ENCODE data around the gene TMC1. TPM values are rescaled to one million over a fixed set of nuclear protein-coding genes. Genes with fewer than 3 reads are reported as not detected.

The TMC1 gene
- total and polyA plus RNA-seq, 2 of the 13 experiments (the other 11 are each of a cell fraction or from before 2014, with no cell fraction given): 0.02 to 0.03 TPM

DNA sequence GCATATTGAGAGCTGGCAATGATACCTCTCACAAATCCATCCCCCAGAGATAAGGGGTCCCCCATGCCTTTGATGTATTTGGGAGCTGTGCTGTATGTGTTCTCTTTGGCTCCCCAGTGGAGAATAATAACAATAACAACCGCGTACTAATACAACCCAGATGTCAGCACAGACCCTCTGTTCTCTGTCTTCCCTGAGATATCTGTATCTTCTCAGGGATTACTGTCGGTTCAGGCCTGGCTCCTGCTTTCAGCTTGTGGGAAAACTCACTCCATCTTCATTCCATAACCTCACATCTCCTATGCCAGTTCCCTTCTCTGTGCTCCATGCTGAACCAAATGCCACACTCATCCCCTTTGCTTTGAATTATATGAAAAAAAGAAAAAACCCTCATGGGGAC, 76.2 kb downstream of the TMC1 start (continued):
- TF ChIP-seq ZNF879 (CRISPR knock-in tag; IDR thresholded peaks at IDR 0.05) (no peak), CENPT (CRISPR knock-in tag; IDR thresholded peaks at IDR 0.05; ENCODE audit: low read depth) (no peak)
- TF ChIP-seq, protein P1, sequence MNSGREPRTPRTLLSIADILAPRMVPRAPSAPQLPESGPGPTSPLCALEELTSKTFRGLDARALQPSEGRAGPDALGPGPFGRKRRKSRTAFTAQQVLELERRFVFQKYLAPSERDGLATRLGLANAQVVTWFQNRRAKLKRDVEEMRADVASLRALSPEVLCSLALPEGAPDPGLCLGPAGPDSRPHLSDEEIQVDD (CRISPR knock-in tag; IDR thresholded peaks at IDR 0.05; ENCODE audit: borderline replicate concordance): no peak

DNA sequence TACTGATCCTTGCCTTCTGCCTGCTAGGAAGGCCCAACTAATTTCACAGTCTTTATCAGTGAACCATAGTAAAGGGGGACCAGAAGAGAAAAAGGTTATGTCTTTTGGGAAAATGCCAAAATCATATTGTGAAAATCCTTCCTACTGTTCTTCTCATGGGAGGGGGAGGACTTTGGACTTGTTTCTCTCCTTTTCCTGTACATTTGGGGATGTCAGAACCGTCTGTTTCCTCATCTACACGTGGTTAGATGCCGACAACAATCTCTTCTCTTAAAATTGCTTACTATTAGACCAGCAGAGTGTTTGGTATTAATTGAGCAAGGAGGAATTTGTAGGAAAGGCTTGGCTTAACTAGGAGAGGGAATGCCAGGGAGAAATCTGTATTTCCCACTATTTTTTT, 77.2 kb downstream of the TMC1 start:
- FAIRE-seq (no peak), ATAC-seq (no peak), DNase-seq (ENCODE audit: low spot score) (no peak)
- ChIA-PET CTCF (ENCODE audit: low intra/inter-chr PET ratio, low total read pairs) (no interaction called here), POLR2A (no interaction called here)
- Histone ChIP-seq H3K27ac (ENCODE audit: extremely low read length, insufficient read depth, low read length) (no peak overlapping the region), H2AFZ (ENCODE audit: low read length) (no peak overlapping the region), H3K79me2 (ENCODE audit: insufficient read depth, low read length) (no peaks in the 10 kb centered on the region), H4K20me1 (ENCODE audit: insufficient read depth, low read length) (no peaks in the 10 kb centered on the region), H3K9me3 (ENCODE audit: low read length) (no peaks in the 10 kb centered on the region), H3K9ac (ENCODE audit: insufficient read depth, low read depth, low read length) (no peak overlapping the region), H3K36me3 (replicated peaks in 1 of 2; ENCODE audit: control insufficient read depth in 1 of 2, insufficient read depth in 2 of 2, low read length in 2 of 2) (no peaks in the 10 kb centered on the region), H3K27me3 (ENCODE audit: control insufficient read depth in 1 of 2, insufficient read depth in 2 of 2, low read length in 2 of 2) (no peaks in the 10 kb centered on the region; a peak in 1 of 5 replicates), H3K4me3 (replicated peaks in 1 of 3; ENCODE audit: insufficient read depth in 1 of 3, low read depth in 2 of 3, low read length in 3 of 3) (no peak overlapping the region), H3K4me2 (ENCODE audit: low read depth, low read length) (no peak overlapping the region), H3K4me1 (ENCODE audit: insufficient read depth, low read length) (no peaks in the 10 kb centered on the region)
- no TSS peak for BruUV-seq (replicated peaks)
- WGBS (ENCODE audit: low lambda C conversion rate): 3% methylated on average over 3 of the region's 3 CpGs
- in situ Hi-C loops (cut with HindIII; ENCODE audit: extremely low pct_ligation_motif_present, low pct_unique_long_range_greater_than_20kb): loop anchor here (25.0 kb wide), 1 partner anchor 561 kb away; no protein-coding TSS in a partner anchor
- intact Hi-C loops (cut with micrococcal nuclease; ENCODE audit: unreplicated experiment): no loop called here
- TF ChIP-seq ZBTB7B (CRISPR knock-in tag; IDR thresholded peaks at IDR 0.05) (no peak), FOSL1 (CRISPR knock-in tag; IDR thresholded peaks at IDR 0.05; ENCODE audit: borderline replicate concordance) (no peak), ZZZ3 (CRISPR knock-in tag; IDR thresholded peaks at IDR 0.05; ENCODE audit: borderline replicate concordance) (no peak), ZNF572 (CRISPR knock-in tag; IDR thresholded peaks at IDR 0.05) (no peak), ZNF777 (CRISPR knock-in tag; IDR thresholded peaks at IDR 0.05) (no peak), MIER3 (CRISPR knock-in tag; IDR thresholded peaks at IDR 0.05; ENCODE audit: borderline replicate concordance) (no peak), SNAPC2 (CRISPR knock-in tag; IDR thresholded peaks at IDR 0.05) (no peak), ZFP62 (CRISPR knock-in tag; IDR thresholded peaks at IDR 0.05) (no peak), MYC (CRISPR knock-in tag; IDR thresholded peaks at IDR 0.05; ENCODE audit: borderline replicate concordance) (no peak), GTF3A (CRISPR knock-in tag; conservative IDR thresholded peaks at IDR 0.05) (no peak)
- TF ChIP-seq, protein P2, sequence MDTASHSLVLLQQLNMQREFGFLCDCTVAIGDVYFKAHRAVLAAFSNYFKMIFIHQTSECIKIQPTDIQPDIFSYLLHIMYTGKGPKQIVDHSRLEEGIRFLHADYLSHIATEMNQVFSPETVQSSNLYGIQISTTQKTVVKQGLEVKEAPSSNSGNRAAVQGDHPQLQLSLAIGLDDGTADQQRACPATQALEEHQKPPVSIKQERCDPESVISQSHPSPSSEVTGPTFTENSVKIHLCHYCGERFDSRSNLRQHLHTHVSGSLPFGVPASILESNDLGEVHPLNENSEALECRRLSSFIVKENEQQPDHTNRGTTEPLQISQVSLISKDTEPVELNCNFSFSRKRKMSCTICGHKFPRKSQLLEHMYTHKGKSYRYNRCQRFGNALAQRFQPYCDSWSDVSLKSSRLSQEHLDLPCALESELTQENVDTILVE (CRISPR knock-in tag; IDR thresholded peaks at IDR 0.05): no peak
- TF ChIP-seq, protein P3, sequence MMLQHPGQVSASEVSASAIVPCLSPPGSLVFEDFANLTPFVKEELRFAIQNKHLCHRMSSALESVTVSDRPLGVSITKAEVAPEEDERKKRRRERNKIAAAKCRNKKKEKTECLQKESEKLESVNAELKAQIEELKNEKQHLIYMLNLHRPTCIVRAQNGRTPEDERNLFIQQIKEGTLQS (CRISPR knock-in tag; IDR thresholded peaks at IDR 0.05): no peak
- TF ChIP-seq, protein P4, sequence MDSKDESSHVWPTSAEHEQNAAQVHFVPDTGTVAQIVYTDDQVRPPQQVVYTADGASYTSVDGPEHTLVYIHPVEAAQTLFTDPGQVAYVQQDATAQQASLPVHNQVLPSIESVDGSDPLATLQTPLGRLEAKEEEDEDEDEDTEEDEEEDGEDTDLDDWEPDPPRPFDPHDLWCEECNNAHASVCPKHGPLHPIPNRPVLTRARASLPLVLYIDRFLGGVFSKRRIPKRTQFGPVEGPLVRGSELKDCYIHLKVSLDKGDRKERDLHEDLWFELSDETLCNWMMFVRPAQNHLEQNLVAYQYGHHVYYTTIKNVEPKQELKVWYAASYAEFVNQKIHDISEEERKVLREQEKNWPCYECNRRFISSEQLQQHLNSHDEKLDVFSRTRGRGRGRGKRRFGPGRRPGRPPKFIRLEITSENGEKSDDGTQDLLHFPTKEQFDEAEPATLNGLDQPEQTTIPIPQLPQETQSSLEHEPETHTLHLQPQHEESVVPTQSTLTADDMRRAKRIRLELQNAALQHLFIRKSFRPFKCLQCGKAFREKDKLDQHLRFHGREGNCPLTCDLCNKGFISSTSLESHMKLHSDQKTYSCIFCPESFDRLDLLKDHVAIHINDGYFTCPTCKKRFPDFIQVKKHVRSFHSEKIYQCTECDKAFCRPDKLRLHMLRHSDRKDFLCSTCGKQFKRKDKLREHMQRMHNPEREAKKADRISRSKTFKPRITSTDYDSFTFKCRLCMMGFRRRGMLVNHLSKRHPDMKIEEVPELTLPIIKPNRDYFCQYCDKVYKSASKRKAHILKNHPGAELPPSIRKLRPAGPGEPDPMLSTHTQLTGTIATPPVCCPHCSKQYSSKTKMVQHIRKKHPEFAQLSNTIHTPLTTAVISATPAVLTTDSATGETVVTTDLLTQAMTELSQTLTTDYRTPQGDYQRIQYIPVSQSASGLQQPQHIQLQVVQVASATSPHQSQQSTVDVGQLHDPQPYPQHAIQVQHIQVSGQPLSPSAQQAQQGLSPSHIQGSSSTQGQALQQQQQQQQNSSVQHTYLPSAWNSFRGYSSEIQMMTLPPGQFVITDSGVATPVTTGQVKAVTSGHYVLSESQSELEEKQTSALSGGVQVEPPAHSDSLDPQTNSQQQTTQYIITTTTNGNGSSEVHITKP (CRISPR knock-in tag; IDR thresholded peaks at IDR 0.05; ENCODE audit: low read depth): no peak
- TF ChIP-seq, protein P5, sequence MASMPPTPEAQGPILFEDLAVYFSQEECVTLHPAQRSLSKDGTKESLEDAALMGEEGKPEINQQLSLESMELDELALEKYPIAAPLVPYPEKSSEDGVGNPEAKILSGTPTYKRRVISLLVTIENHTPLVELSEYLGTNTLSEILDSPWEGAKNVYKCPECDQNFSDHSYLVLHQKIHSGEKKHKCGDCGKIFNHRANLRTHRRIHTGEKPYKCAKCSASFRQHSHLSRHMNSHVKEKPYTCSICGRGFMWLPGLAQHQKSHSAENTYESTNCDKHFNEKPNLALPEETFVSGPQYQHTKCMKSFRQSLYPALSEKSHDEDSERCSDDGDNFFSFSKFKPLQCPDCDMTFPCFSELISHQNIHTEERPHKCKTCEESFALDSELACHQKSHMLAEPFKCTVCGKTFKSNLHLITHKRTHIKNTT (CRISPR knock-in tag; IDR thresholded peaks at IDR 0.05): no peak

All from HepG2 (cell line).